ENCODE results near the gene PPP4C.
"Not testable (repeated sequence)": the region's sequence is repeated elsewhere in the genome, so short reads cannot be mapped to it uniquely, and the experiment has no call there.

The PPP4C gene

DNA sequence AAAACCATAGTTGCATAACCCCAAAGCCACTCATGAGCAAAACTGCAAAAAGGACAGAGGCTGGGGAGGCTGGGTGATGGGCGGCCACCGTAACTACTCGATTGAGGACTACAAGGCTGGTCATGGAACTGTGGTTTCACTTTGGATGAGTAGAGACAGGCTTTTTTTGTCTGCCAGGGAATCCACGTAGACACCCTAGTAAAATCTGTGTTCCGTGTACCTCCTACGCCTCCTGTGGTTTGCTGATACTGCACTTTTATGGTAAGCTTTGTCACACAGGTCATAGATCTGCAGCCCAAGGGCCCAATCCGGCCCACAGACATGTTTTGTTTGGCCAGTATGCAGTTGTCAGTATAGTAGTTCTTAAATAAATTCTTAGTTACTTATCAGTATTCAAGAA is 42.5 kb upstream of the PPP4C start:
- Histone ChIP-seq H3K4me3 (ENCODE audit: low read depth in 1 of 2, low read length in 2 of 2) (no peak overlapping the region), H3K9ac (ENCODE audit: low read depth in 1 of 2, low read length in 2 of 2) (no peak overlapping the region), H3K36me3 (ENCODE audit: control insufficient read depth in 1 of 2, insufficient read depth in 2 of 2, low read length in 2 of 2) (no peaks in the 10 kb centered on the region), H3K9me3 (ENCODE audit: control insufficient read depth in 1 of 2, low read length in 2 of 2) (no peaks in the 10 kb centered on the region), H3K4me1 (ENCODE audit: control insufficient read depth in 1 of 2, insufficient read depth in 2 of 2, low read length in 2 of 2) (no peaks in the 10 kb centered on the region), H3K27ac (ENCODE audit: low read depth, low read length) (no peak overlapping the region), H3K27me3 (ENCODE audit: control insufficient read depth in 1 of 2, insufficient read depth in 2 of 2, low read length in 2 of 2) (peaks cover 35 to 38% of the 10 kb centered on the region in 2 donors)

DNA sequence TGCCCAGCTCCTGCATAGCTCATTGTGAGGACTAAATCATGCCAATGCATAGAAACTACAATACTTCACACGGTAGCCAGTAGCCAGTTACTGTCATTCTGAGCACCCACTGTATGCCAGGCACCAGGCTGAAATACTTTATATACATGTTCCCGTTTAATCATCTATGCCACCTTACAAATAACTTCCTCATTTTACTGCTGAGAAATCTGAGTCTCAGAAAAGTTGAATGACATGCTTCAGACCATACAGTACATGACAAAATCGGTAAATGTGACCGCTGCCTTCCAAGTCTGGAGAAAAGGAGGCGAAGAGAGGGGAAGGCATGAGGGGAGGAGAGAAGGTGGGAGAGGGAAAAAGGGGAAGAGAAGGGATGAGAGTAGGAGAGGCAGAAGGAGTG is 35.6 kb upstream of the PPP4C start:
- Histone ChIP-seq H3K4me1 (ENCODE audit: control insufficient read depth in 1 of 2, insufficient read depth in 2 of 2, low read length in 2 of 2) (no peaks in the 10 kb centered on the region), H3K4me3 (ENCODE audit: low read depth in 1 of 2, low read length in 2 of 2) (no peak overlapping the region), H3K27ac (ENCODE audit: low read depth, low read length) (no peak overlapping the region), H3K9ac (ENCODE audit: low read depth in 1 of 2, low read length in 2 of 2) (no peak overlapping the region), H3K27me3 (ENCODE audit: control insufficient read depth in 1 of 2, insufficient read depth in 2 of 2, low read length in 2 of 2) (peaks cover 0 to under 1% of the 10 kb centered on the region in 2 donors), H3K9me3 (ENCODE audit: control insufficient read depth in 1 of 2, low read length in 2 of 2) (no peaks in the 10 kb centered on the region), H3K36me3 (ENCODE audit: control insufficient read depth in 1 of 2, insufficient read depth in 2 of 2, low read length in 2 of 2) (no peaks in the 10 kb centered on the region)

DNA sequence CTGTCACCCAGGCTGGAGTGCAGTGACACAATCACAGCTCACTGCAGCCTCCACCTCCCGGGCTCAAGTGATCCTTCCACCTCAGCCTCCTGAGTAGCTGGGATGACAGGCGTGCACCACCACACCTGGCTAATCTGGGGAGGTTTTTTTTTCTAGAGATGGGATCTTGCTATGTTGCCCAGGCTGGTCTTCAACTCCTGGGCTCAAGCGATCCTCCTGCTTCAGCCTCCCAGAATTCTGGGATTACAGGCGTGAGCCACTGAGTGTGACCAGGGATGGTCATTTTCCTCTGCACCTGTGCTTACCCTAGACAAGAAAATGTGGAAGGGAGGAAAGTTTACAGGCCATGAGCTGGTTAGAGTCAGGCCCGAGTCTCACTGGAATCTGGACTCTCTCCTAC is 35.1 kb upstream of the PPP4C start:
- H3K4me3 ChIP-seq (ENCODE audit: low read depth in 1 of 2, low read length in 2 of 2); H3K36me3 ChIP-seq (ENCODE audit: control insufficient read depth in 1 of 2, insufficient read depth in 2 of 2, low read length in 2 of 2); H3K4me1 ChIP-seq (ENCODE audit: control insufficient read depth in 1 of 2, insufficient read depth in 2 of 2, low read length in 2 of 2); H3K27ac ChIP-seq (ENCODE audit: low read depth, low read length); H3K27me3 ChIP-seq (ENCODE audit: control insufficient read depth in 1 of 2, insufficient read depth in 2 of 2, low read length in 2 of 2); H3K9me3 ChIP-seq (ENCODE audit: control insufficient read depth in 1 of 2, low read length in 2 of 2); H3K9ac ChIP-seq (ENCODE audit: low read depth in 1 of 2, low read length in 2 of 2): not testable (repeated sequence)

DNA sequence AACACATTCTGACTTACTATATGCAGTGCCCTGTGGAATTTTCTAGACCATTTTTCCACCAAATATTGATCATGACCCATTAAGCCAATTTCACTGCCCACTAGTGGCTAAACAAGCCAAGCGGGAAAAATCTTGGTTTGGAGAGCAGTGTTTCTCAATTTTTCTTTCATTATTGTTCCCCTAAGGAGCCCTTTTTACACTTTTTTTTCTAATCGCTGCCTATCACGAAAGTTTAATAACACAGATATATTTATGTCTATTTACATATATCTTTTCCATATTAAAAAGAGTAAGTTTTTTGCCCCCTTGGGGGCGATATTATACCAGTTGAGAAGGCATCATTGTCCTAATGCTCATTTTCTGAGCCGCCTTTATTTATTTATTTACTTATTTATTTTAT is 34.0 kb upstream of the PPP4C start:
- no peaks in the 10 kb centered on the region for H3K4me1 ChIP-seq (ENCODE audit: control insufficient read depth in 1 of 2, insufficient read depth in 2 of 2, low read length in 2 of 2)
- no peak overlapping the region for H3K9ac ChIP-seq (ENCODE audit: low read depth in 1 of 2, low read length in 2 of 2)
- no peaks in the 10 kb centered on the region for H3K27me3 ChIP-seq (ENCODE audit: control insufficient read depth in 1 of 2, insufficient read depth in 2 of 2, low read length in 2 of 2)
- H3K36me3 ChIP-seq (ENCODE audit: control insufficient read depth in 1 of 2, insufficient read depth in 2 of 2, low read length in 2 of 2) = no peaks in the 10 kb centered on the region
- H3K4me3 ChIP-seq (ENCODE audit: low read depth in 1 of 2, low read length in 2 of 2) = no peak overlapping the region
- no peaks in the 10 kb centered on the region for H3K9me3 ChIP-seq (ENCODE audit: control insufficient read depth in 1 of 2, low read length in 2 of 2)
- H3K27ac ChIP-seq (ENCODE audit: low read depth, low read length) = no peak overlapping the region

DNA sequence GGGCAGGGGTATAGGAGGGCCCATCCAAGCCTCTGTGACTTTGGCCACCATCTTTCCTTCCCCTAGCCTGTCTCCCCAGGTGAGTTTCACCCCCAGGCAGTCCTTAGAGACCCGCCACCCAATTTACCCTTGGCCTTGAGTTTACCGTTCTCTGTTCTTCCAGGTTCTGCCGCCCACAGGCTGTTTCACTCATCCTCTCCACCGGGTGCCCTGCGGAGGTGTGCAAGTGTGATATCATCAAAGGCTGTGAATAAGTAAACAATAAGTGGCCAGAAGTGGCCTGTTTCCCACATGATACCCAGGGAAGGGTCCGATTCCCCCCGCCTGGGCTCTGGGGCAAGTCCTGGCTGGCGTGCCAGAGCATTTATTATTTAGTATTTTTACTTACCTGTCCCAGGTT is 29.6 kb upstream of the PPP4C start:
- H3K27ac ChIP-seq (ENCODE audit: low read depth, low read length) = no peak overlapping the region
- no peaks in the 10 kb centered on the region for H3K4me1 ChIP-seq (ENCODE audit: control insufficient read depth in 1 of 2, insufficient read depth in 2 of 2, low read length in 2 of 2)
- no peaks in the 10 kb centered on the region for H3K36me3 ChIP-seq (ENCODE audit: control insufficient read depth in 1 of 2, insufficient read depth in 2 of 2, low read length in 2 of 2)
- no peaks in the 10 kb centered on the region for H3K9me3 ChIP-seq (ENCODE audit: control insufficient read depth in 1 of 2, low read length in 2 of 2)
- H3K27me3 ChIP-seq (ENCODE audit: control insufficient read depth in 1 of 2, insufficient read depth in 2 of 2, low read length in 2 of 2) = no peaks in the 10 kb centered on the region
- no peak overlapping the region for H3K9ac ChIP-seq (ENCODE audit: low read depth in 1 of 2, low read length in 2 of 2)
- H3K4me3 ChIP-seq (ENCODE audit: low read depth in 1 of 2, low read length in 2 of 2) = no peak overlapping the region

DNA sequence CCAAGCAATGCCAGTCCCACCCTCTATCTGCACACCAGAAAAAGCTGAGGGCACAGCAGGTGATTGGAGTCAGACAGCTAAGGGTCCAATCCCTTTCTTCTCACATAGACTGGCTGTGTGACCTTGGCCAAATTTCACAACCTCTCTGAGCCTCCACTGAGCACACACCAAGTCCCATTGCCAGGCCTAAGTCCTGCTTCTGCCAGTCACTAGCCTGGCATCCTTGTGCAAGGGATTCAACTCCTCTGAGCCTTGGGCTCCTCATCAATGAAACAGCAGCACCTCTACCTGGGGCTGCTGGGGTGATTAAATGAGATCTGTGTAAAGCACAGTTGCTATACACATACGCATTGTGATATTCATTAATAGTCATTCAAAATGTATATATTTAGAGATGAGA is 29.2 kb upstream of the PPP4C start:
- no peaks in the 10 kb centered on the region for H3K9me3 ChIP-seq (ENCODE audit: control insufficient read depth in 1 of 2, low read length in 2 of 2)

DNA sequence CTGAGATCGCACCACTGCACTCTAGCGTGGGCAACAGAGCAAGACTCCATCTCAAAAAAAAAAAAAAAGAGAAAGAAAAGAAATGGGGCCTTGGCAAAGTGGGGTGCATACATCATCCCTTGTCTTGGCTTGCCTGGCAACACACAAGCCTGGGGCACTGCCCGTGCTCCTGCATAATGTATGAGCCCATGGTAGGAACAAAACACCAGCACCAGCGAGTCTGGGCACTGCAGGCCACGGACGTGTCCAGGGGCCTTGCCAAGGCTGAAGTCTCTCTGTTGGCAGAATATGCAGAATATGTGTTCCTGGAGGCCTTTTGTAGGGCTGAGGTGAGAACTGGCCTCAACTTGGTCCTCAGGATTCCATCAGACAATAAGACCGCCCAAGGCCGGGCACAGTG is 25.9 kb upstream of the PPP4C start:
- H3K27ac ChIP-seq (ENCODE audit: low read depth, low read length) = no peak overlapping the region
- no peak overlapping the region for H3K4me3 ChIP-seq (ENCODE audit: low read depth in 1 of 2, low read length in 2 of 2)

More for the DNA sequence above, 29.2 kb upstream of the PPP4C start:
- Histone ChIP-seq H3K27me3 (ENCODE audit: control insufficient read depth in 1 of 2, insufficient read depth in 2 of 2, low read length in 2 of 2) (no peaks in the 10 kb centered on the region), H3K36me3 (ENCODE audit: control insufficient read depth in 1 of 2, insufficient read depth in 2 of 2, low read length in 2 of 2) (no peaks in the 10 kb centered on the region), H3K9ac (ENCODE audit: low read depth in 1 of 2, low read length in 2 of 2) (no peak overlapping the region), H3K4me1 (ENCODE audit: control insufficient read depth in 1 of 2, insufficient read depth in 2 of 2, low read length in 2 of 2) (no peaks in the 10 kb centered on the region), H3K4me3 (ENCODE audit: low read depth in 1 of 2, low read length in 2 of 2) (no peak overlapping the region), H3K27ac (ENCODE audit: low read depth, low read length) (no peak overlapping the region)

DNA sequence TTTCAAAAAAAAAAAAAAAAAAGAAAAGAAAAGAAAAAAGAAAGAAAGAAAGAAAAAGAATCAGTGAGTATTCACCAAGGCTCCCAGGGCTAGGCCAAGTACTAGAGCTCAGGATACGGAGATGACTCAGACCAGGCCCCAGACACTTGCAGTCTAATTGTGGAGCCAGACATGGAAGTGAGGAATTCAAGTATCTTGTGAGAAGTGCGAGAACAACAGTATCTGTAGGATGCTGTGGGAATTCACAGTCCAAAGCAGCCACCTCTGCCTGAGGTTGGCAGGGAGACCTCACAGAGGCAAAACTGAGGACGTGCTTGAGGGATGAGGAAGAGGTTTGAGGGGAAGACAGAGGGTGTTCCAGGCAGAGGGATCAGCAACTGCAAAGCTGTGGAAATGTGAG is 24.3 kb upstream of the PPP4C start:
- H3K4me3 ChIP-seq (ENCODE audit: low read depth in 1 of 2, low read length in 2 of 2) = no peak overlapping the region
- no peaks in the 10 kb centered on the region for H3K9me3 ChIP-seq (ENCODE audit: control insufficient read depth in 1 of 2, low read length in 2 of 2)
- no peaks in the 10 kb centered on the region for H3K36me3 ChIP-seq (ENCODE audit: control insufficient read depth in 1 of 2, insufficient read depth in 2 of 2, low read length in 2 of 2)
- no peak overlapping the region for H3K27ac ChIP-seq (ENCODE audit: low read depth, low read length)
- H3K4me1 ChIP-seq (ENCODE audit: control insufficient read depth in 1 of 2, insufficient read depth in 2 of 2, low read length in 2 of 2) = peaks cover 8 to 13% of the 10 kb centered on the region in 2 donors
- H3K9ac ChIP-seq (ENCODE audit: low read depth in 1 of 2, low read length in 2 of 2) = no peak overlapping the region
- no peaks in the 10 kb centered on the region for H3K27me3 ChIP-seq (ENCODE audit: control insufficient read depth in 1 of 2, insufficient read depth in 2 of 2, low read length in 2 of 2)

More for the DNA sequence above, 25.9 kb upstream of the PPP4C start:
- Histone ChIP-seq H3K4me1 (ENCODE audit: control insufficient read depth in 1 of 2, insufficient read depth in 2 of 2, low read length in 2 of 2) (peaks cover 8 to 10% of the 10 kb centered on the region in 2 donors), H3K27me3 (ENCODE audit: control insufficient read depth in 1 of 2, insufficient read depth in 2 of 2, low read length in 2 of 2) (no peaks in the 10 kb centered on the region), H3K36me3 (ENCODE audit: control insufficient read depth in 1 of 2, insufficient read depth in 2 of 2, low read length in 2 of 2) (no peaks in the 10 kb centered on the region), H3K9ac (ENCODE audit: low read depth in 1 of 2, low read length in 2 of 2) (no peak overlapping the region), H3K9me3 (ENCODE audit: control insufficient read depth in 1 of 2, low read length in 2 of 2) (no peaks in the 10 kb centered on the region)

DNA sequence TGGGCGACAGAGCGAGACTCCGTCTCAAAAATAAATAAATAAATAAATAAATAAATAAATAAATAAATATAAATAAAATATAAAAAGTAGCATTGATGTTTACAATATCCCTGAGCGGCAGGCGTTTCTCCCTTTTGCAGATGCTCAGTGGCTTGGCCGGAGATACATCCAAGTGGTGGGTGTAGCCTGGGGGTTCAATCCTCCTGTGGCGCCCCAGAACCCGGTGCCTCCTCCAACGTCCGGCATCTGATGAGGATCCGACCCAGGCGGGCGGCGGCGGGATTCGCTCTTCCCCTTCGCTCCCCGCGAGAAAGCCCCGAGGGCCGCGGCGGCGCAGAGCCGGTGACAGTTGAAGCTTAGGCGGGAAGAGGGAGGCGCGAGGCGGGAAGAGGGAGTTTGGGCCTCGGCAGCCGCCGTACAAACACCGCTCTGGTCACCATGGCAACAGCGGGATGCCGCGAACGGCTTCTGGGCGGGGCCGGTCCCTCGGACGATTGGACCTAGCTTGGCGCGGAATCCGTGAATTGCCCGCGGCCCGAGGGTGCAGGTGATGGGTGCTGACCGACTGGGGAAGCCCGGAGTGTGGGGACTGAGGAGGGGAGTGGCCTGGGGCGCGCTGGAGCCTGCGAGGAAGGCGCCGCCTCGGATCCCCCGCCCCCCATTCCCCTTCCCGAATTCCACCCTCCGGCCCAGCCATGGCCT is 23.0 kb upstream of the PPP4C start:
- H3K4me1 ChIP-seq (ENCODE audit: control insufficient read depth in 1 of 2, insufficient read depth in 2 of 2, low read length in 2 of 2) = peaks cover 8 to 13% of the 10 kb centered on the region in 2 donors
- H3K27ac ChIP-seq (ENCODE audit: low read depth, low read length) = no peak overlapping the region
- H3K27me3 ChIP-seq (ENCODE audit: control insufficient read depth in 1 of 2, insufficient read depth in 2 of 2, low read length in 2 of 2) = no peaks in the 10 kb centered on the region
- no peaks in the 10 kb centered on the region for H3K9me3 ChIP-seq (ENCODE audit: control insufficient read depth in 1 of 2, low read length in 2 of 2)
- peak overlapping the region in 1 of 2 donors; percentile 60 for H3K9ac ChIP-seq (ENCODE audit: low read depth in 1 of 2, low read length in 2 of 2)
- no peaks in the 10 kb centered on the region for H3K36me3 ChIP-seq (ENCODE audit: control insufficient read depth in 1 of 2, insufficient read depth in 2 of 2, low read length in 2 of 2)
- H3K4me3 ChIP-seq (ENCODE audit: low read depth in 1 of 2, low read length in 2 of 2) = peak overlapping the region; percentile 73 to 84

DNA sequence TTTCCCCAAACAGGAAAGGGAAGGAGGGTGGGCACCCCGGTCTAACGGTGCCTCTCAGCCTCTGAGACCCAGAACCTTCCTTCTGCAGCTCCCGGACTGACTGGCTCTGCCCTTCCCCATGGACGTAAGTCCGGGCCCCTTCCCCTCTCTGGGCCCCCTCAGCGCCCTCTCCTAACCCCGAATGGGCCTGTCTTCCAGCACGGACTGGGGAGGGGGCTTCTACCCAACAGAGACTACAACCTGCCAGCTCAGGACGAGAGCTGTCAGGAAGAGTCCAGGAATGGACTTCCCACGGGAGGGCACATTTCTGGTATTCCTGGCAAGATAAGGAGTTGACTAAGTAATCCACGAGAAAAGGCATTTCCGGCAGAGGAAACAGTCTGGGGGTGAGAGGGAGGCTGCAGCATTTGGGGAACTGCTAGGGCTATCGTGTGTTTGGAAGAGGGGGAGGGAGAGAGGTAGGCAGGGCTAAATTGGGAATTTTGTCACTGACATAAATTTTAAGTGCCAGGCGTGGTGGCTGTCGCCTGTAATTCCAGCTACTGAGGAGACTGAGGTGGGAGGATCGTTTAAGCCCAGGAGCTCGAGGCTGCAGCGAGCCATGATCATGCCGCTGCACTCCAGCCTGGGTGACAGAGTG is 22.3 kb upstream of the PPP4C start:
- no peak overlapping the region for H3K27ac ChIP-seq (ENCODE audit: low read depth, low read length)
- H3K27me3 ChIP-seq (ENCODE audit: control insufficient read depth in 1 of 2, insufficient read depth in 2 of 2, low read length in 2 of 2) = no peaks in the 10 kb centered on the region
- H3K4me1 ChIP-seq (ENCODE audit: control insufficient read depth in 1 of 2, insufficient read depth in 2 of 2, low read length in 2 of 2) = peaks cover 8 to 13% of the 10 kb centered on the region in 2 donors
- no peaks in the 10 kb centered on the region for H3K9me3 ChIP-seq (ENCODE audit: control insufficient read depth in 1 of 2, low read length in 2 of 2)
- peak overlapping the region in 1 of 2 donors; percentile 60 for H3K9ac ChIP-seq (ENCODE audit: low read depth in 1 of 2, low read length in 2 of 2)
- no peaks in the 10 kb centered on the region for H3K36me3 ChIP-seq (ENCODE audit: control insufficient read depth in 1 of 2, insufficient read depth in 2 of 2, low read length in 2 of 2)
- H3K4me3 ChIP-seq (ENCODE audit: low read depth in 1 of 2, low read length in 2 of 2) = peak overlapping the region; percentile 73 to 84
